HepG2 (cell line): ENCODE data around the gene SERPINE2. TPM values are rescaled to one million over a fixed set of nuclear protein-coding genes. Genes with fewer than 3 reads are reported as not detected.

Experiments used
- ATAC-seq: fragments of 200-7000 bp; cut with Tn5 transposase; 3 replicates; pipeline ENCODE4 v1.9.1; 2020; ENCODE audit warnings: mild to moderate bottlenecking, moderate library complexity
- BruUV-seq: library from RNA; stranded (reverse); fragments of 400-500 nt; replicated peaks from 2 replicates; lab custom pipeline; 2021; lab: Mats Ljungman, UMichigan
- CTCF ChIA-PET: fragments of 300-600 bp; formaldehyde crosslinking; extraction: SDS; loops from one replicate; lab custom pipeline; 2021; ENCODE audit warnings: low total read pairs, inconsistent platforms, low intra/inter-chr PET ratio; lab: Yijun Ruan, JAX
- POLR2A ChIA-PET: fragments of 350-600 bp; sonication (Branson Sonifier 250); formaldehyde crosslinking; loops from one replicate; lab custom pipeline; 2020; ENCODE audit warnings: antibody characterized with exemption, inconsistent platforms; lab: Yijun Ruan, JAX
- DNase-seq: peaks from one replicate; pipeline ENCODE4 v3.0.0-alpha.2; 2015; ENCODE audit warnings: low spot score
- FAIRE-seq: peaks from 3 replicates; lab custom pipeline; 2011; peaks lifted over from hg19 to GRCh38; lab: Jason Lieb, UNC
- H2AFZ ChIP-seq: one replicate; pipeline ENCODE4 v1.6.1; 2011; ENCODE audit warnings: low read length, inconsistent platforms
- H3K27ac ChIP-seq: fragments of 300-600 bp; 3 replicates; pipeline ENCODE4 v1.8.0; 2011; ENCODE audit warnings: mixed run types, mild to moderate bottlenecking, mixed read lengths, low read length, inconsistent platforms; ENCODE audit not compliant: insufficient read depth; ENCODE audit errors: extremely low read length
- H3K27me3 ChIP-seq, 2 experiments: fragments of 200-600 bp in 1 of 2; 2 replicates in 1 of 2; 3 replicates in 1 of 2; pipeline versions ENCODE4 v1.6.0 to v1.8.0; 2011; ENCODE audit warnings: low read length in 2 of 2, mild to moderate bottlenecking in 2 of 2, moderate library complexity in 2 of 2, inconsistent platforms in 1 of 2; ENCODE audit not compliant: insufficient read depth in 2 of 2, control insufficient read depth in 1 of 2
- H3K36me3 ChIP-seq, 2 experiments: fragments of 200-600 bp in 1 of 2; replicated peaks in 1 of 2; 2 replicates in 1 of 2; 3 replicates in 1 of 2; pipeline versions ENCODE4 v1.5.1 to v1.8.0; 2011; ENCODE audit warnings: low read length in 2 of 2, inconsistent platforms in 1 of 2; ENCODE audit not compliant: insufficient read depth in 2 of 2, control insufficient read depth in 1 of 2
- H3K4me1 ChIP-seq: 2 replicates; pipeline ENCODE4 v1.5.1; 2012; ENCODE audit warnings: low read length, inconsistent platforms; ENCODE audit not compliant: insufficient read depth
- H3K4me2 ChIP-seq: 2 replicates; pipeline ENCODE4 v1.6.0; 2011; ENCODE audit warnings: low read depth, low read length, inconsistent platforms
- H3K4me3 ChIP-seq, 3 experiments: fragments of 200-600 bp in 1 of 3; sonication (generic), shearing (Covaris generic) in 1 of 3; replicated peaks in 1 of 3; 2 replicates each; pipeline ENCODE4 v1.5.1; 2011 to 2016; ENCODE audit warnings: low read length in 3 of 3, inconsistent platforms in 2 of 3, low read depth in 2 of 3, mild to moderate bottlenecking in 2 of 3, control low read depth in 1 of 3, mixed read lengths in 1 of 3; ENCODE audit not compliant: insufficient read depth in 1 of 3
- H3K79me2 ChIP-seq: one replicate; pipeline ENCODE4 v1.6.1; 2011; ENCODE audit warnings: low read length, inconsistent platforms; ENCODE audit not compliant: insufficient read depth
- H3K9ac ChIP-seq: 2 replicates; pipeline ENCODE4 v1.6.0; 2011; ENCODE audit warnings: mild to moderate bottlenecking, low read depth, low read length, inconsistent platforms; ENCODE audit not compliant: insufficient read depth
- H3K9me3 ChIP-seq: 2 replicates; pipeline ENCODE4 v1.5.1; 2012; ENCODE audit warnings: mild to moderate bottlenecking, low read length
- H4K20me1 ChIP-seq: 2 replicates; pipeline ENCODE4 v1.6.0; 2011; ENCODE audit warnings: inconsistent platforms, mild to moderate bottlenecking, low read length, moderate library complexity; ENCODE audit not compliant: insufficient read depth
- CHD4 ChIP-seq: fragments of 200-600 bp; sonication (generic); IDR thresholded peaks from 2 replicates; pipeline ENCODE4 v1.7.0; 2017; ENCODE audit warnings: mild to moderate bottlenecking, low read length, borderline replicate concordance
- STAG1 ChIP-seq: sonication (generic); formaldehyde crosslinking; IDR thresholded peaks from 2 replicates; pipeline ENCODE4 v1.4.0; 2020; ENCODE audit warnings: missing genetic modification reagents
- TEF ChIP-seq: sonication (generic); formaldehyde crosslinking; IDR thresholded peaks from 2 replicates; pipeline ENCODE4 v1.5.0; 2020; ENCODE audit warnings: missing genetic modification reagents
- ZFAT ChIP-seq: sonication (generic); formaldehyde crosslinking; conservative IDR thresholded peaks from 2 replicates; pipeline ENCODE4 v1.8.1; 2023; ENCODE audit warnings: missing genetic modification reagents, inconsistent platforms
- ZFX ChIP-seq: sonication (generic); formaldehyde crosslinking; IDR thresholded peaks from 2 replicates; pipeline ENCODE4 v1.4.0; 2020; ENCODE audit warnings: mild to moderate bottlenecking, low read depth, missing genetic modification reagents, moderate library complexity
- ZNF232 ChIP-seq: sonication (generic); formaldehyde crosslinking; IDR thresholded peaks from 2 replicates; pipeline ENCODE4 v1.4.0; 2020; ENCODE audit warnings: missing genetic modification reagents, borderline replicate concordance
- ZNF33B ChIP-seq: sonication (generic); formaldehyde crosslinking; IDR thresholded peaks from 2 replicates; pipeline ENCODE4 v1.5.1; 2020; ENCODE audit warnings: mild to moderate bottlenecking, missing genetic modification reagents
- ZNF569 ChIP-seq: sonication (generic); formaldehyde crosslinking; IDR thresholded peaks from 2 replicates; pipeline ENCODE4 v1.5.0; 2020; ENCODE audit warnings: mild to moderate bottlenecking, missing genetic modification reagents, moderate library complexity, borderline replicate concordance
- ZNF644 ChIP-seq: IDR thresholded peaks from 2 replicates; pipeline ENCODE4 v1.6.1; 2016; ENCODE audit warnings: low read depth
- ZSCAN21 ChIP-seq: sonication (generic); formaldehyde crosslinking; IDR thresholded peaks from 2 replicates; pipeline ENCODE4 v1.8.0; 2022; ENCODE audit warnings: mild to moderate bottlenecking, missing genetic modification reagents, moderate library complexity, borderline replicate concordance
- WGBS: methylation state at CpG from one replicate; pipeline ENCODE4 v1.1.6; 2017; ENCODE audit warnings: low lambda C conversion rate; 5-methylcytosine and 5-hydroxymethylcytosine counted together
- in situ Hi-C: cut with HindIII; loops from 2 replicates; pipeline ENCODE4 v1.10.0; 2017; ENCODE audit warnings: low pct_unique_long_range_greater_than_20kb; ENCODE audit not compliant: extremely low pct_ligation_motif_present
- intact Hi-C: fragments of 100-400 bp; cut with micrococcal nuclease; formaldehyde crosslinking; loops from one replicate; pipeline ENCODE4 v1.10.0; 2022; ENCODE audit not compliant: unreplicated experiment
- polyA plus RNA-seq, 8 experiments: library from polyadenylated mRNA; depleted of rRNA in 3 of 8; stranded (reverse) in 7 of 8; unstranded in 1 of 8; fragments of >200 nt; fragmentation: Illumina TruSeq in 4 of 8; extraction: Trizol in 4 of 8; gene quantifications; 2 replicates each; pipeline versions ENCODE4 v1.2.1 to v1.2.3, GENCODE V29; 2011 to 2016; ENCODE audit warnings: low read depth in 4 of 8, missing spikeins in 1 of 8, mixed read lengths in 1 of 8; ENCODE audit not compliant: insufficient read depth in 1 of 8
- total RNA-seq, 5 experiments: library from RNA; depleted of rRNA; stranded (reverse); fragments of >200 nt; fragmentation: Illumina TruSeq; extraction: Trizol; gene quantifications; 2 replicates each; pipeline ENCODE4 v1.2.3, GENCODE V29; 2016; ENCODE audit warnings: low read depth in 1 of 5
- TF ChIP-seq, protein P1 (sequence below): sonication (generic); formaldehyde crosslinking; conservative IDR thresholded peaks from 2 replicates; pipeline ENCODE4 v1.4.0; 2020; ENCODE audit warnings: missing genetic modification reagents

Gene SERPINE2
- total and polyA plus RNA-seq, 2 of the 13 experiments (the other 11 are each of a cell fraction or from before 2014, with no cell fraction given), result 7.9 to 18.1 TPM

DNA sequence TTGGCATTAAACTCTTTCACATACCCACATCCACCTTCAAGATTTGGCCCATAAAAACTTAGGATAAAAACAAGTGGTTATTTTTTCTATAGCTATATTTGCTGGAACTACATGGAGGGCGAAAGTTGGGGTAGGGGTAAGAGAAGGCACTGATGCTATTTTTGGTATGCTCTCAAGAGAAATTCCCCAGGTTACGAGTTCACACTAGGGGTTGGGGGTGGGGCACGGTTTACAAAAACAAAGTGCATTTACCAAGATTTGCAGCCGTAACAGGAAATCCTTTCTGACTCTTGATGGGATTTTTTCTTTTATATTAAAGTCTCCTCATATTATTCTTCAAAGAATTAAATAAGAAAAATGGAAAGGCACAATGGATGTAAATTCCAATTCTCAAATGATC is 6.8 kb downstream of the SERPINE2 start:
- POLR2A ChIA-PET, result no interaction called here
- CTCF ChIA-PET, result no interaction called here
- peaks cover 3% of the 10 kb centered on the region for H3K79me2 ChIP-seq
- H3K4me2 ChIP-seq, result no peak overlapping the region
- H3K27me3 ChIP-seq, result peaks cover 0 to 4% of the 10 kb centered on the region in 2 experiments; a peak in 3 of 5 replicates
- peaks cover 2% of the 10 kb centered on the region; the same call in 1 of the 2 replicates for H4K20me1 ChIP-seq
- no peak overlapping the region for H3K27ac ChIP-seq
- H3K4me1 ChIP-seq, result peaks cover 16% of the 10 kb centered on the region
- 66% methylated on average over 4 of the region's 4 CpGs for WGBS
- H3K36me3 ChIP-seq, result no peaks in the 10 kb centered on the region
- FAIRE-seq, result no peak
- BruUV-seq, result no TSS peak
- no peak overlapping the region for H3K9ac ChIP-seq
- no peak for ATAC-seq
- no peaks in the 10 kb centered on the region for H3K9me3 ChIP-seq
- intact Hi-C loops, result no loop called here
- no peak overlapping the region for H3K4me3 ChIP-seq
- TF ChIP-seq ZFAT (CRISPR knock-in tag) (no peak), ZNF33B (CRISPR knock-in tag) (no peak), STAG1 (CRISPR knock-in tag) (no peak), ZNF644 (CRISPR knock-in tag) (no peak), CHD4 (no peak), ZSCAN21 (CRISPR knock-in tag) (no peak), ZNF232 (no peak), ZFX (CRISPR knock-in tag) (no peak), TEF (CRISPR knock-in tag) (no peak), ZNF569 (CRISPR knock-in tag) (no peak)
- TF ChIP-seq, protein P1, sequence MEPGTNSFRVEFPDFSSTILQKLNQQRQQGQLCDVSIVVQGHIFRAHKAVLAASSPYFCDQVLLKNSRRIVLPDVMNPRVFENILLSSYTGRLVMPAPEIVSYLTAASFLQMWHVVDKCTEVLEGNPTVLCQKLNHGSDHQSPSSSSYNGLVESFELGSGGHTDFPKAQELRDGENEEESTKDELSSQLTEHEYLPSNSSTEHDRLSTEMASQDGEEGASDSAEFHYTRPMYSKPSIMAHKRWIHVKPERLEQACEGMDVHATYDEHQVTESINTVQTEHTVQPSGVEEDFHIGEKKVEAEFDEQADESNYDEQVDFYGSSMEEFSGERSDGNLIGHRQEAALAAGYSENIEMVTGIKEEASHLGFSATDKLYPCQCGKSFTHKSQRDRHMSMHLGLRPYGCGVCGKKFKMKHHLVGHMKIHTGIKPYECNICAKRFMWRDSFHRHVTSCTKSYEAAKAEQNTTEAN (CRISPR knock-in tag), result no peak
- no peak for DNase-seq
- H2AFZ ChIP-seq, result no peak overlapping the region
- in situ Hi-C loops, result no loop called here
